ENCODE measurements around the gene THSD7A. TPM values are rescaled to one million over a fixed set of nuclear protein-coding genes. Genes with fewer than 3 reads are reported as not detected.

THSD7A gene
- total and polyA plus RNA-seq, 2 of the 4 experiments (the other 2 are of a cell fraction): 0.02 to 0.18 TPM

- H3K4me3 ChIP-seq (ENCODE audit: insufficient read depth, low read depth, low read length): no peak overlapping the region
- H3K14ac ChIP-seq (replicated peaks; ENCODE audit: low read depth, low read length): no peak overlapping the region
- no peaks in the 10 kb centered on the region for H4K20me1 ChIP-seq (ENCODE audit: insufficient read depth, low read length)
- ATAC-seq (ENCODE audit: low read depth): no peak
- no peak overlapping the region for H4K91ac ChIP-seq (ENCODE audit: insufficient read depth, low read depth, low read length)
- no peak overlapping the region for H3K27ac ChIP-seq (ENCODE audit: insufficient read depth, low read length)
- H2BK15ac ChIP-seq (ENCODE audit: low read depth, low read length): no peak overlapping the region
- WGBS, 2 experiments (ENCODE audit: extremely low coverage in 2 of 2, insufficient read length in 1 of 2): no CpG with 5 or more reads among the region's 1 CpG
- H3K18ac ChIP-seq (ENCODE audit: low read depth, low read length): no peak overlapping the region
- no peak overlapping the region for H2AFZ ChIP-seq (replicated peaks; ENCODE audit: low read length, poor library complexity)
- no peak overlapping the region for H3K9ac ChIP-seq (ENCODE audit: low read depth, low read length)
- TF ChIP-seq RFX5 (IDR thresholded peaks at IDR 0.05; ENCODE audit: low read depth, low read length): no peak
- H3K56ac ChIP-seq (ENCODE audit: extremely low read depth, insufficient read depth, low read length): no peak overlapping the region
- no peak overlapping the region for H4K8ac ChIP-seq (ENCODE audit: low read depth in 2 of 2, low read length in 2 of 2)
- no peak overlapping the region for H2BK5ac ChIP-seq (ENCODE audit: low read depth, low read length, poor library complexity, severe bottlenecking)
- ChIA-PET POLR2A (ENCODE audit: unreplicated experiment) (no interaction called here), CTCF (no interaction called here)
- dilution Hi-C loops (cut with HindIII; ENCODE audit: low sequenced_read_pairs, unreplicated experiment): no loop called here
- H2BK20ac ChIP-seq (ENCODE audit: low read depth, low read length): no peak overlapping the region
- H3K4me1 ChIP-seq (ENCODE audit: control insufficient read depth, insufficient read depth, low read length): no peaks in the 10 kb centered on the region
- H3K9me3 ChIP-seq (ENCODE audit: control insufficient read depth, insufficient read depth, low read length): no peaks in the 10 kb centered on the region
- in situ Hi-C loops (cut with MboI; ENCODE audit: low sequenced_read_pairs): loop anchor here (25.0 kb wide), 3 partner anchors 631 to 1056 kb away; no protein-coding TSS in a partner anchor
- H2AK5ac ChIP-seq (ENCODE audit: low read depth, low read length): no peak overlapping the region
- H2BK120ac ChIP-seq (ENCODE audit: low read depth, low read length): no peak overlapping the region
- H3K27me3 ChIP-seq (ENCODE audit: control insufficient read depth, insufficient read depth, low read length): no peaks in the 10 kb centered on the region
- no peak overlapping the region for H4K5ac ChIP-seq (ENCODE audit: low read depth, low read length)
- no peak overlapping the region for H3K4me2 ChIP-seq (ENCODE audit: low read depth, low read length)
- DNase-seq: no peak
- H3K36me3 ChIP-seq (ENCODE audit: control insufficient read depth, insufficient read depth, low read length): no peaks in the 10 kb centered on the region
- no TSS peak for BruUV-seq (replicated peaks)
- no peaks in the 10 kb centered on the region for H3K79me1 ChIP-seq (ENCODE audit: low read depth in 1 of 2, low read length in 2 of 2)
- H2AK9ac ChIP-seq (replicated peaks; ENCODE audit: low read depth, low read length, poor library complexity): no peak overlapping the region
- H3K4ac ChIP-seq (ENCODE audit: low read depth, low read length): no peak overlapping the region
- intact Hi-C loops (cut with micrococcal nuclease): no loop called here
- no peak overlapping the region for H3K23ac ChIP-seq (ENCODE audit: low read depth, low read length)
- no peaks in the 10 kb centered on the region for H3K9me1 ChIP-seq (ENCODE audit: insufficient read depth, low read length)
These were observed 401.2 kb downstream of the THSD7A start for GRCh38 chr7:11430841-11431240.

All from IMR-90 (cell line).